Epidermal melanocyte (primary cell): ENCODE results near the gene PDXDC1.
"Not testable (repeated sequence)": the region's sequence is repeated elsewhere in the genome, so short reads cannot be mapped to it uniquely, and the experiment has no call there.

Experiments used
- DNase-seq: peaks from one replicate; pipeline ENCODE4 v3.0.0; 2011; ENCODE audit warnings: low spot score; ENCODE audit not compliant: insufficient read length

The PDXDC1 gene

GRCh38 chr16:15035163-15035729 lies 60.4 kb downstream of the PDXDC1 start:
- no peak for DNase-seq

GRCh38 chr16:15037003-15037402 lies 62.2 kb downstream of the PDXDC1 start:
- no peak for DNase-seq

GRCh38 chr16:15037745-15038144 lies 62.9 kb downstream of the PDXDC1 start:
- DNase-seq: no peak

- no peak for DNase-seq
Observed at GRCh38 chr16:15038689-15039088, 63.9 kb downstream of the PDXDC1 start.

- DNase-seq: peak; percentile 63
Observed at GRCh38 chr16:15041271-15042004, 66.6 kb downstream of the PDXDC1 start.

- DNase-seq: no peak
Observed at GRCh38 chr16:15043344-15043743, 68.5 kb downstream of the PDXDC1 start.

GRCh38 chr16:15044286-15044685 lies 69.5 kb downstream of the PDXDC1 start:
- no peak for DNase-seq

- DNase-seq: not testable (repeated sequence)
Observed at GRCh38 chr16:15045270-15045669, 70.4 kb downstream of the PDXDC1 start.

GRCh38 chr16:15046692-15047376 lies 72.0 kb downstream of the PDXDC1 start:
- DNase-seq: no peak

- no peak for DNase-seq
Observed at GRCh38 chr16:15049581-15050180, 74.9 kb downstream of the PDXDC1 start.

GRCh38 chr16:15050440-15050839 lies 75.6 kb downstream of the PDXDC1 start:
- not testable (repeated sequence) for DNase-seq

- no peak for DNase-seq
Observed at GRCh38 chr16:15051387-15051951, 76.6 kb downstream of the PDXDC1 start.

- DNase-seq: no peak
Observed at GRCh38 chr16:15052747-15053476, 78.1 kb downstream of the PDXDC1 start.

GRCh38 chr16:15053904-15054303 lies 79.1 kb downstream of the PDXDC1 start:
- DNase-seq: no peak

GRCh38 chr16:15054357-15055140 lies 79.7 kb downstream of the PDXDC1 start:
- DNase-seq: no peak

- DNase-seq: no peak
Observed at GRCh38 chr16:15055141-15056053, 80.6 kb downstream of the PDXDC1 start.

GRCh38 chr16:15057681-15058417 lies 83.0 kb downstream of the PDXDC1 start:
- no peak for DNase-seq

- DNase-seq: no peak
Observed at GRCh38 chr16:15059324-15059723, 84.5 kb downstream of the PDXDC1 start.
